Fibroblast of the aortic adventitia (primary cell): ENCODE data around the gene TMPRSS4. TPM values are rescaled to one million over a fixed set of nuclear protein-coding genes. Genes with fewer than 3 reads are reported as not detected.

ENCODE experiments used
- DNase-seq: peaks from one replicate; pipeline ENCODE4 v3.0.0-alpha.2; 2010; ENCODE audit warnings: low read depth
- H3K4me3 ChIP-seq: 2 replicates; pipeline ENCODE4 v1.5.1; 2011; ENCODE audit warnings: low read depth, mild to moderate bottlenecking, control low read depth, low read length, moderate library complexity
- CTCF ChIP-seq: IDR thresholded peaks from 2 replicates; pipeline ENCODE4 v1.5.1; 2011; ENCODE audit warnings: mild to moderate bottlenecking, low read length, control low read depth, inconsistent platforms; ENCODE audit not compliant: insufficient read depth
- total RNA-seq: library from RNA; depleted of rRNA; stranded (reverse); fragments of >200 nt; gene quantifications from 2 replicates; pipeline ENCODE4 v1.2.3, GENCODE V29; 2012; ENCODE audit warnings: low replicate concordance

The TMPRSS4 gene
- total RNA-seq, 1 donor, result not detected

- DNase-seq, result no peak
- no peak for TF ChIP-seq CTCF
- no peak overlapping the region for H3K4me3 ChIP-seq
Observed at GRCh38 chr11:118056806-118057205, 20.1 kb upstream of the TMPRSS4 start.

GRCh38 chr11:118057251-118058145 lies 19.4 kb upstream of the TMPRSS4 start:
- TF ChIP-seq CTCF, result no peak
- H3K4me3 ChIP-seq, result no peak overlapping the region
- DNase-seq, result no peak

- no peak for DNase-seq
- no peak overlapping the region for H3K4me3 ChIP-seq
- TF ChIP-seq CTCF, result no peak
Observed at GRCh38 chr11:118058311-118059245, 18.3 kb upstream of the TMPRSS4 start.

- TF ChIP-seq CTCF, result no peak
- no peak overlapping the region for H3K4me3 ChIP-seq
- no peak for DNase-seq
Observed at GRCh38 chr11:118059246-118059940, 17.5 kb upstream of the TMPRSS4 start.

- TF ChIP-seq CTCF, result no peak
- DNase-seq, result no peak
- H3K4me3 ChIP-seq, result no peak overlapping the region
Observed at GRCh38 chr11:118060081-118060661, 16.7 kb upstream of the TMPRSS4 start.

GRCh38 chr11:118060869-118061268 lies 16.0 kb upstream of the TMPRSS4 start:
- no peak overlapping the region for H3K4me3 ChIP-seq
- DNase-seq, result no peak
- TF ChIP-seq CTCF, result no peak
